Liver (tissue), 9 donors: ENCODE data around the gene TRAF7. TPM values are rescaled to one million over a fixed set of nuclear protein-coding genes. Genes with fewer than 3 reads are reported as not detected.
A peak's percentile ranks its signal among the peaks of the same experiment; 100 is the strongest.

Experiments
- DNase-seq: peaks from one replicate; pipeline ENCODE4 v3.0.0-alpha.2; 2017; ENCODE audit warnings: low spot score
- H3K27ac ChIP-seq, 2 donors: one replicate each; pipeline ENCODE4 v1.7.0; 2013; ENCODE audit warnings: inconsistent platforms in 2 of 2, low read length in 2 of 2, control low read depth in 1 of 2, low read depth in 1 of 2, mild to moderate bottlenecking in 1 of 2
- H3K27me3 ChIP-seq, 4 donors: one replicate each; pipeline versions ENCODE4 v1.6.1 to v1.7.0; 2013; ENCODE audit warnings: low read length in 3 of 4, inconsistent platforms in 1 of 4, mild to moderate bottlenecking in 1 of 4, moderate library complexity in 1 of 4; ENCODE audit not compliant: control insufficient read depth in 4 of 4, insufficient read depth in 4 of 4
- H3K36me3 ChIP-seq, 4 donors: one replicate each; pipeline versions ENCODE4 v1.6.1 to v1.7.0; 2013; ENCODE audit warnings: low read length in 3 of 4, mild to moderate bottlenecking in 3 of 4, low read depth in 1 of 4, moderate library complexity in 1 of 4; ENCODE audit not compliant: control insufficient read depth in 4 of 4, insufficient read depth in 3 of 4
- H3K4me1 ChIP-seq, 4 donors: one replicate each; pipeline versions ENCODE4 v1.6.1 to v1.7.0; 2013; ENCODE audit warnings: low read length in 3 of 4, mild to moderate bottlenecking in 3 of 4, moderate library complexity in 1 of 4; ENCODE audit not compliant: control insufficient read depth in 4 of 4, insufficient read depth in 4 of 4
- H3K4me3 ChIP-seq, 3 donors: one replicate each; pipeline versions ENCODE4 v1.6.1 to v1.7.0; 2013; ENCODE audit warnings: low read length in 3 of 3, control low read depth in 1 of 3, low read depth in 1 of 3, mild to moderate bottlenecking in 1 of 3
- H3K9ac ChIP-seq, 2 donors: one replicate each; pipeline ENCODE4 v1.7.0; 2013; ENCODE audit warnings: low read length in 2 of 2, mild to moderate bottlenecking in 2 of 2, moderate library complexity in 2 of 2, control low read depth in 1 of 2, low read depth in 1 of 2
- H3K9me3 ChIP-seq, 4 donors: one replicate each; pipeline versions ENCODE4 v1.6.1 to v1.7.0; 2013; ENCODE audit warnings: low read length in 3 of 4; ENCODE audit not compliant: control insufficient read depth in 4 of 4
- EGR1 ChIP-seq, 2 donors: IDR thresholded peaks; 2 replicates each; pipeline ENCODE4 v1.6.1; 2016 to 2018; ENCODE audit warnings: antibody characterized with exemption in 2 of 2, low read depth in 2 of 2
- FOXA1 ChIP-seq: IDR thresholded peaks from 2 replicates; pipeline ENCODE4 v1.6.1; 2016; ENCODE audit warnings: antibody characterized with exemption
- FOXA2 ChIP-seq: IDR thresholded peaks from 2 replicates; pipeline ENCODE4 v1.6.1; 2016; ENCODE audit warnings: antibody characterized with exemption
- GABPA ChIP-seq, 2 donors: IDR thresholded peaks in 1 of 2; conservative IDR thresholded peaks in 1 of 2; 2 replicates each; pipeline ENCODE4 v1.6.1; 2016; ENCODE audit warnings: antibody characterized with exemption in 2 of 2, mild to moderate bottlenecking in 1 of 2, moderate library complexity in 1 of 2
- HNF4A ChIP-seq, 2 donors: conservative IDR thresholded peaks; 2 replicates each; pipeline ENCODE4 v1.6.1; 2016; ENCODE audit warnings: antibody characterized with exemption in 2 of 2, mild to moderate bottlenecking in 2 of 2
- HNF4G ChIP-seq: IDR thresholded peaks from 2 replicates; pipeline ENCODE4 v1.6.1; 2016; ENCODE audit warnings: antibody characterized with exemption
- JUND ChIP-seq, 2 donors: IDR thresholded peaks; 2 replicates each; pipeline ENCODE4 v1.6.1; 2016; ENCODE audit warnings: antibody characterized with exemption in 2 of 2
- RAD21 ChIP-seq, 2 donors: IDR thresholded peaks; 2 replicates each; pipeline ENCODE4 v1.6.1; 2016; ENCODE audit warnings: antibody characterized with exemption in 2 of 2, mild to moderate bottlenecking in 2 of 2
- RXRA ChIP-seq, 2 donors: IDR thresholded peaks; 2 replicates each; pipeline ENCODE4 v1.6.1; 2017 to 2018; ENCODE audit warnings: antibody characterized with exemption in 2 of 2, mild to moderate bottlenecking in 1 of 2
- WGBS: extraction: QIAGEN DNeasy Blood & Tissue Kit; methylation state at CpG from one replicate; pipeline ENCODE4 v1.1.7; 2013; 5-methylcytosine and 5-hydroxymethylcytosine counted together
- polyA plus RNA-seq, 2 donors: library from polyadenylated mRNA; stranded (reverse) in 1 of 2; unstranded in 1 of 2; fragments of 200-250 nt in 1 of 2; fragments of >200 nt in 1 of 2; fragmentation: Nextera tagmentation in 1 of 2; extraction: Ambion mirVana in 1 of 2; gene quantifications; one replicate each; pipeline versions ENCODE4 v1.2.1 to v1.2.3, GENCODE V29; 2013 to 2015
- total RNA-seq, 2 donors: library from RNA; depleted of rRNA; stranded (reverse); fragments of >200 nt; gene quantifications; one replicate each; pipeline ENCODE4 v1.2.3, GENCODE V29; 2014
- TF ChIP-seq, protein P1 (sequence below): IDR thresholded peaks from 2 replicates; pipeline ENCODE4 v1.6.1; 2016; ENCODE audit warnings: antibody characterized with exemption
- TF ChIP-seq, protein P2 (sequence below): fragments of 150-350 bp; IDR thresholded peaks from 2 replicates; pipeline ENCODE4 v1.5.1; 2017; ENCODE audit warnings: improper control_type of control experiment, low read depth, low read length; ENCODE audit not compliant: missing input control
- donor health status: healthy.
- donor health status: healthy.
- donor health status: healthy.
- donor health status: healthy.
- donor health status: healthy.

Gene TRAF7
- total and polyA plus RNA-seq, 4 donors = 14.7 to 36.6 (median 34.0) TPM

GRCh38 chr16:2194852-2195321, 39.3 kb downstream of the TRAF7 start:
- H3K9ac ChIP-seq = no peak overlapping the region
- no peak overlapping the region for H3K4me3 ChIP-seq
- 17% methylated on average over 10 of the region's 10 CpGs for WGBS

GRCh38 chr16:2195322-2196161, 40.0 kb downstream of the TRAF7 start:
- TF ChIP-seq, protein P1, sequence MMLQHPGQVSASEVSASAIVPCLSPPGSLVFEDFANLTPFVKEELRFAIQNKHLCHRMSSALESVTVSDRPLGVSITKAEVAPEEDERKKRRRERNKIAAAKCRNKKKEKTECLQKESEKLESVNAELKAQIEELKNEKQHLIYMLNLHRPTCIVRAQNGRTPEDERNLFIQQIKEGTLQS = no peak
- TF ChIP-seq HNF4A (conservative IDR thresholded peaks at IDR 0.05) (no peak), FOXA1 (no peak), EGR1 (IDR thresholded peaks at IDR 0.05; ENCODE audit: low read depth in 2 of 2) (no peak), FOXA2 (no peak), GABPA (IDR thresholded peaks at IDR 0.05 in 1 of 2, conservative IDR thresholded peaks at IDR 0.05 in 1 of 2) (no peak), RXRA (IDR thresholded peaks at IDR 0.05) (no peak), HNF4G (no peak)
- TF ChIP-seq, protein P2, sequence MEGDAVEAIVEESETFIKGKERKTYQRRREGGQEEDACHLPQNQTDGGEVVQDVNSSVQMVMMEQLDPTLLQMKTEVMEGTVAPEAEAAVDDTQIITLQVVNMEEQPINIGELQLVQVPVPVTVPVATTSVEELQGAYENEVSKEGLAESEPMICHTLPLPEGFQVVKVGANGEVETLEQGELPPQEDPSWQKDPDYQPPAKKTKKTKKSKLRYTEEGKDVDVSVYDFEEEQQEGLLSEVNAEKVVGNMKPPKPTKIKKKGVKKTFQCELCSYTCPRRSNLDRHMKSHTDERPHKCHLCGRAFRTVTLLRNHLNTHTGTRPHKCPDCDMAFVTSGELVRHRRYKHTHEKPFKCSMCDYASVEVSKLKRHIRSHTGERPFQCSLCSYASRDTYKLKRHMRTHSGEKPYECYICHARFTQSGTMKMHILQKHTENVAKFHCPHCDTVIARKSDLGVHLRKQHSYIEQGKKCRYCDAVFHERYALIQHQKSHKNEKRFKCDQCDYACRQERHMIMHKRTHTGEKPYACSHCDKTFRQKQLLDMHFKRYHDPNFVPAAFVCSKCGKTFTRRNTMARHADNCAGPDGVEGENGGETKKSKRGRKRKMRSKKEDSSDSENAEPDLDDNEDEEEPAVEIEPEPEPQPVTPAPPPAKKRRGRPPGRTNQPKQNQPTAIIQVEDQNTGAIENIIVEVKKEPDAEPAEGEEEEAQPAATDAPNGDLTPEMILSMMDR = no peak
- Histone ChIP-seq H3K27me3 (peaks cover 0 to 2% (median 0%) of the 10 kb centered on the region in 4 donors), H3K9me3 (no peaks in the 10 kb centered on the region), H3K36me3 (no peaks in the 10 kb centered on the region), H3K9ac (no peak overlapping the region), H3K4me1 (peaks cover 2 to 11% (median 4%) of the 10 kb centered on the region in 4 donors), H3K27ac (no peak overlapping the region), H3K4me3 (peak overlapping the region in 1 of 3 donors; percentile 56)
- 7% methylated on average over 49 of the region's 49 CpGs for WGBS
- no peak for DNase-seq

More at GRCh38 chr16:2194852-2195321, 39.3 kb downstream of the TRAF7 start:
- Histone ChIP-seq H3K4me1 (peaks cover 2 to 11% (median 4%) of the 10 kb centered on the region in 4 donors), H3K9me3 (no peaks in the 10 kb centered on the region), H3K36me3 (no peaks in the 10 kb centered on the region), H3K27me3 (peaks cover 0 to 2% (median 0%) of the 10 kb centered on the region in 4 donors), H3K27ac (no peak overlapping the region)
- TF ChIP-seq HNF4G = no peak
- no peak for TF ChIP-seq JUND (IDR thresholded peaks at IDR 0.05)
- TF ChIP-seq FOXA2 = no peak
- TF ChIP-seq, protein P2 = peak; percentile 56
- peak; percentile 87 to 92 for TF ChIP-seq RAD21 (IDR thresholded peaks at IDR 0.05)
- no peak for TF ChIP-seq FOXA1
- no peak for DNase-seq
